ENCODE data around the gene CERT1.

The CERT1 gene

DNA sequence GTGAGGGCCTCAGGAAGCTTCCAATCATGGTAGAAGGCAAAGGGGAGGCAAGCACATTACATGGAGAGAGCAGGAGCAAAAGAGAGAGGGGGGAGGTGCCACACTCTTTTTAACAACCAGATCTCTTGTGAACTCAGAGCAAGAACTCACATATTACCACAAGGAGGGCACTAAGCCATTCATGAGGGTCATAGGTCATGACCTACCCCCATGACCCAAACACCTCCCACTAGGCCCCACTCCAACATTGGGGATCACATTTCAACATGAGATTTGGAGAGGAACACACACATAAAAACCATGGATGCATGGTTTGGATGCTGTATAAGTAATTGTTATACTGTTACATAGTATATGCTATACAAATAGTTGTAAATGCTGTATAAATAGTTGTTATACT lies 17.8 kb upstream of the CERT1 start:
- H3K4me2 ChIP-seq (ENCODE audit: low read length), result no peak overlapping the region
- H2BK120ac ChIP-seq (ENCODE audit: low read depth, low read length), result no peak overlapping the region
- no peak overlapping the region for H3K18ac ChIP-seq (ENCODE audit: low read length)
- H3K4ac ChIP-seq (ENCODE audit: low read depth, low read length), result no peak overlapping the region
- no peak overlapping the region for H3K4me3 ChIP-seq (ENCODE audit: low read length)
- no peak overlapping the region for H3K9ac ChIP-seq (ENCODE audit: low read length)
- no peak overlapping the region for H3K27ac ChIP-seq (ENCODE audit: low read depth, low read length)
- no peak overlapping the region for H4K5ac ChIP-seq (ENCODE audit: low read length)
- H2BK15ac ChIP-seq (replicated peaks; ENCODE audit: low read depth), result no peak overlapping the region
- no peaks in the 10 kb centered on the region for H3K79me2 ChIP-seq (ENCODE audit: control insufficient read depth, insufficient read depth, low read length)
- H3K27me3 ChIP-seq (ENCODE audit: insufficient read depth, low read length, poor library complexity), result no peaks in the 10 kb centered on the region
- H3K36me3 ChIP-seq (ENCODE audit: control insufficient read depth, insufficient read depth, low read length), result no peaks in the 10 kb centered on the region
- no peaks in the 10 kb centered on the region for H3K4me1 ChIP-seq (ENCODE audit: control insufficient read depth, low read depth, low read length)
- H2AK5ac ChIP-seq (ENCODE audit: low read length), result no peak overlapping the region
- H2BK5ac ChIP-seq (ENCODE audit: low read length), result no peak overlapping the region
- DNase-seq, result no peak
- H3K56ac ChIP-seq (ENCODE audit: low read length), result no peak overlapping the region
- H3K23ac ChIP-seq (ENCODE audit: low read length), result no peak overlapping the region
- H3K79me1 ChIP-seq (ENCODE audit: low read length), result peaks cover 2% of the 10 kb centered on the region
- no peak overlapping the region for H4K8ac ChIP-seq (ENCODE audit: low read depth, low read length)

- Histone ChIP-seq H3K4me1 (ENCODE audit: control insufficient read depth, low read depth, low read length) (no peaks in the 10 kb centered on the region), H2BK15ac (replicated peaks; ENCODE audit: low read depth) (no peak overlapping the region), H3K36me3 (ENCODE audit: control insufficient read depth, insufficient read depth, low read length) (no peaks in the 10 kb centered on the region), H3K79me1 (ENCODE audit: low read length) (peaks cover 6% of the 10 kb centered on the region), H3K4me3 (ENCODE audit: low read length) (no peak overlapping the region), H2BK5ac (ENCODE audit: low read length) (no peak overlapping the region), H3K27me3 (ENCODE audit: insufficient read depth, low read length, poor library complexity) (no peaks in the 10 kb centered on the region), H3K23ac (ENCODE audit: low read length) (no peak overlapping the region), H3K56ac (ENCODE audit: low read length) (no peak overlapping the region), H3K9ac (ENCODE audit: low read length) (no peak overlapping the region), H3K4ac (ENCODE audit: low read depth, low read length) (no peak overlapping the region), H2BK120ac (ENCODE audit: low read depth, low read length) (no peak overlapping the region), H4K8ac (ENCODE audit: low read depth, low read length) (no peak overlapping the region), H3K18ac (ENCODE audit: low read length) (no peak overlapping the region), H4K5ac (ENCODE audit: low read length) (no peak overlapping the region), H2AK5ac (ENCODE audit: low read length) (no peak overlapping the region), H3K79me2 (ENCODE audit: control insufficient read depth, insufficient read depth, low read length) (peaks cover 5% of the 10 kb centered on the region), H3K4me2 (ENCODE audit: low read length) (no peak overlapping the region), H3K27ac (ENCODE audit: low read depth, low read length) (no peak overlapping the region)
- no peak for DNase-seq
- no CpG with 5 or more reads among the region's 2 CpGs for WGBS (ENCODE audit: extremely low coverage, insufficient coverage, low lambda C conversion rate)
These were observed 14.6 kb upstream of the CERT1 start for GRCh38 chr5:75526070-75526469.

DNA sequence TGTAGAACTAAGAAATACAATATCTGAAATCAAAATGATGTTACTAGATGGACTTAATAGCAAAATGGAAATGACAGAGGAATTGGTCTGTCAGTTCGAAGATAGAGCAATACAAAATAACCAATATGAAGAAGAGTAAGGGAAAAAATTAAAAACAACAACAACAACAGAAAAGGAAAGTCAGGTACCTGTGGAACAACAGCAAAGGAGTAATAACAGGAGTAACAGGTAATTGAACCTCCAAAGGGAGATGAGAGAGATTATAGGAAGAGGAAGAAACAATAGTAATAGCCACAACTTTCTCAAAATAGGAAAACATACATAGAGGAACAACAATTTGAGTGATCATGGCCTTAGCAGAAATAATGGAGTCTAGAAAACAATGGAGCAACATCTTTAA lies 13.9 kb upstream of the CERT1 start:
- WGBS (ENCODE audit: extremely low coverage, insufficient coverage, low lambda C conversion rate), result no CpG with 5 or more reads among the region's 1 CpG
- Histone ChIP-seq H2BK15ac (replicated peaks; ENCODE audit: low read depth) (no peak overlapping the region), H3K27ac (ENCODE audit: low read depth, low read length) (no peak overlapping the region)

GRCh38 chr5:75524591-75524990 lies 13.2 kb upstream of the CERT1 start:
- no peak overlapping the region for H2AK5ac ChIP-seq (ENCODE audit: low read length)
- no peak overlapping the region for H3K27ac ChIP-seq (ENCODE audit: low read depth, low read length)
- H3K4me1 ChIP-seq (ENCODE audit: control insufficient read depth, low read depth, low read length), result no peaks in the 10 kb centered on the region
- H3K36me3 ChIP-seq (ENCODE audit: control insufficient read depth, insufficient read depth, low read length), result no peaks in the 10 kb centered on the region
- no peak overlapping the region for H2BK15ac ChIP-seq (replicated peaks; ENCODE audit: low read depth)
- no CpG with 5 or more reads among the region's 1 CpG for WGBS (ENCODE audit: extremely low coverage, insufficient coverage, low lambda C conversion rate)
- no peak overlapping the region for H3K56ac ChIP-seq (ENCODE audit: low read length)
- no peak overlapping the region for H2BK5ac ChIP-seq (ENCODE audit: low read length)
- no peak overlapping the region for H3K4ac ChIP-seq (ENCODE audit: low read depth, low read length)
- H3K9ac ChIP-seq (ENCODE audit: low read length), result no peak overlapping the region
- no peak overlapping the region for H4K8ac ChIP-seq (ENCODE audit: low read depth, low read length)
- H3K79me1 ChIP-seq (ENCODE audit: low read length), result peaks cover 6% of the 10 kb centered on the region
- H3K18ac ChIP-seq (ENCODE audit: low read length), result no peak overlapping the region
- H2BK120ac ChIP-seq (ENCODE audit: low read depth, low read length), result no peak overlapping the region
- no peak for DNase-seq
- no peak overlapping the region for H3K23ac ChIP-seq (ENCODE audit: low read length)
- H3K79me2 ChIP-seq (ENCODE audit: control insufficient read depth, insufficient read depth, low read length), result peaks cover 7% of the 10 kb centered on the region
- no peak overlapping the region for H4K5ac ChIP-seq (ENCODE audit: low read length)
- no peak overlapping the region for H3K4me2 ChIP-seq (ENCODE audit: low read length)
- no peaks in the 10 kb centered on the region for H3K27me3 ChIP-seq (ENCODE audit: insufficient read depth, low read length, poor library complexity)
- H3K4me3 ChIP-seq (ENCODE audit: low read length), result no peak overlapping the region

More for the DNA sequence above, 13.9 kb upstream of the CERT1 start:
- H3K27me3 ChIP-seq (ENCODE audit: insufficient read depth, low read length, poor library complexity), result no peaks in the 10 kb centered on the region
- H3K56ac ChIP-seq (ENCODE audit: low read length), result no peak overlapping the region
- peaks cover 6% of the 10 kb centered on the region for H3K79me2 ChIP-seq (ENCODE audit: control insufficient read depth, insufficient read depth, low read length)
- H3K36me3 ChIP-seq (ENCODE audit: control insufficient read depth, insufficient read depth, low read length), result no peaks in the 10 kb centered on the region
- H3K4me2 ChIP-seq (ENCODE audit: low read length), result no peak overlapping the region
- H2BK120ac ChIP-seq (ENCODE audit: low read depth, low read length), result no peak overlapping the region
- H4K5ac ChIP-seq (ENCODE audit: low read length), result no peak overlapping the region
- no peak overlapping the region for H2AK5ac ChIP-seq (ENCODE audit: low read length)
- no peak overlapping the region for H2BK5ac ChIP-seq (ENCODE audit: low read length)
- no peak for DNase-seq
- no peak overlapping the region for H4K8ac ChIP-seq (ENCODE audit: low read depth, low read length)
- no peak overlapping the region for H3K4ac ChIP-seq (ENCODE audit: low read depth, low read length)
- H3K79me1 ChIP-seq (ENCODE audit: low read length), result peaks cover 6% of the 10 kb centered on the region
- no peak overlapping the region for H3K9ac ChIP-seq (ENCODE audit: low read length)
- H3K18ac ChIP-seq (ENCODE audit: low read length), result no peak overlapping the region
- H3K4me1 ChIP-seq (ENCODE audit: control insufficient read depth, low read depth, low read length), result no peaks in the 10 kb centered on the region
- H3K23ac ChIP-seq (ENCODE audit: low read length), result no peak overlapping the region
- H3K4me3 ChIP-seq (ENCODE audit: low read length), result no peak overlapping the region

DNA sequence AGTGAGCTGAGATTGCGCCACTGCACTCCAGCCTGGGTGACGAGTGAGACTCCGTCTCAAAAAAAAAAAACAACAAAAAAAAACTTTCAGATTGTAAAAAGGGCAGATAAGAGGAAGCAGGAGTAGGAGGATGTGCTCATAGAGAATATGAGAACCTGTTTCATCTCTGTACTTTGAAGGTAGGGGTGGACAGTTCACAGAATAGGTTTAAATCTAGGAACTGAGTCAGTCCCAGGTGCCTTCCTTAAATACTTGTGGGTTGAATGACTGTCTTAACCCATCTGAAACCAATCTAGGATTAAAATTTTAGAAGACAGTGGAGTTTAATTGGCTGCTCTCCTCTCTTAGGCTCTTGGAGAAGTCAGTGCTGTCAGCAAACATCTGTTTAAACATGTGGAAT lies 12.6 kb upstream of the CERT1 start:
- no peak overlapping the region for H3K27ac ChIP-seq (ENCODE audit: low read depth, low read length)
- H3K27me3 ChIP-seq (ENCODE audit: insufficient read depth, low read length, poor library complexity), result no peaks in the 10 kb centered on the region
- no peak overlapping the region for H3K9ac ChIP-seq (ENCODE audit: low read length)
- H3K79me2 ChIP-seq (ENCODE audit: control insufficient read depth, insufficient read depth, low read length), result peaks cover 7% of the 10 kb centered on the region
- H4K5ac ChIP-seq (ENCODE audit: low read length), result no peak overlapping the region
- DNase-seq, result no peak
- H2BK120ac ChIP-seq (ENCODE audit: low read depth, low read length), result no peak overlapping the region
- no peak overlapping the region for H3K4me3 ChIP-seq (ENCODE audit: low read length)
- no peak overlapping the region for H3K4me2 ChIP-seq (ENCODE audit: low read length)
- no peak overlapping the region for H3K4ac ChIP-seq (ENCODE audit: low read depth, low read length)
- H3K4me1 ChIP-seq (ENCODE audit: control insufficient read depth, low read depth, low read length), result no peaks in the 10 kb centered on the region
- no peak overlapping the region for H3K18ac ChIP-seq (ENCODE audit: low read length)
- peaks cover 7% of the 10 kb centered on the region for H3K79me1 ChIP-seq (ENCODE audit: low read length)
- H3K56ac ChIP-seq (ENCODE audit: low read length), result no peak overlapping the region
- H2BK5ac ChIP-seq (ENCODE audit: low read length), result no peak overlapping the region
- H4K8ac ChIP-seq (ENCODE audit: low read depth, low read length), result no peak overlapping the region
- no peak overlapping the region for H3K23ac ChIP-seq (ENCODE audit: low read length)
- no peak overlapping the region for H2AK5ac ChIP-seq (ENCODE audit: low read length)
- no peaks in the 10 kb centered on the region for H3K36me3 ChIP-seq (ENCODE audit: control insufficient read depth, insufficient read depth, low read length)
- WGBS (ENCODE audit: extremely low coverage, insufficient coverage, low lambda C conversion rate), result no CpG with 5 or more reads among the region's 3 CpGs
- no peak overlapping the region for H2BK15ac ChIP-seq (replicated peaks; ENCODE audit: low read depth)

DNA sequence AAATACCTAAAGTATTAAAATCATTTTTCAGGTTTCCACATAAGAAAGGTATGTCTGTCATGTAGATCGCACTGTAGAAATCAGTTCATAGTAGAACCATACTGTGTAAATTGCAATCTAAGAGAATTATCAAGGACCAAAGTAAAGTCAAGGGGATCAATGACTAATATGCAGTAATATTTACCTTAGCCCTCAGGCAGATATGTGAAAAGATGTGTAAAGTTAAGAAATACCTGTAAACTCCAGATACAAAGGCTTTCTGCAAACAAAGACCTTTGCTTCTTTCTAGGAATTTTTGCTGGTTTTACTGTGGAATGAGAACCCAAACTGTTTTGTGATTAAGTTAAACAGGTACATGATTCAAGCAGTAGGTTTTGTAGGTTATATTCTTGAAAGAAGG lies 11.8 kb upstream of the CERT1 start:
- H3K27me3 ChIP-seq (ENCODE audit: insufficient read depth, low read length, poor library complexity), result no peaks in the 10 kb centered on the region

More for the DNA sequence above, 11.8 kb upstream of the CERT1 start:
- Histone ChIP-seq H2AK5ac (ENCODE audit: low read length) (no peak overlapping the region), H3K18ac (ENCODE audit: low read length) (no peak overlapping the region), H3K4ac (ENCODE audit: low read depth, low read length) (no peak overlapping the region), H3K23ac (ENCODE audit: low read length) (no peak overlapping the region), H4K5ac (ENCODE audit: low read length) (no peak overlapping the region), H3K4me3 (ENCODE audit: low read length) (no peak overlapping the region), H3K79me1 (ENCODE audit: low read length) (peaks cover 10% of the 10 kb centered on the region), H4K8ac (ENCODE audit: low read depth, low read length) (no peak overlapping the region), H3K4me1 (ENCODE audit: control insufficient read depth, low read depth, low read length) (no peaks in the 10 kb centered on the region), H3K36me3 (ENCODE audit: control insufficient read depth, insufficient read depth, low read length) (no peaks in the 10 kb centered on the region), H2BK15ac (replicated peaks; ENCODE audit: low read depth) (no peak overlapping the region), H3K79me2 (ENCODE audit: control insufficient read depth, insufficient read depth, low read length) (peaks cover 10% of the 10 kb centered on the region), H2BK5ac (ENCODE audit: low read length) (no peak overlapping the region), H2BK120ac (ENCODE audit: low read depth, low read length) (no peak overlapping the region), H3K56ac (ENCODE audit: low read length) (no peak overlapping the region), H3K9ac (ENCODE audit: low read length) (no peak overlapping the region), H3K4me2 (ENCODE audit: low read length) (no peak overlapping the region), H3K27ac (ENCODE audit: low read depth, low read length) (no peak overlapping the region)
- DNase-seq, result peak; percentile 28
- WGBS (ENCODE audit: extremely low coverage, insufficient coverage, low lambda C conversion rate), result no CpG with 5 or more reads among the region's 1 CpG

Data from mesendoderm (in vitro differentiated cells).